Measurements from ENCODE around the gene GLIS1.

The GLIS1 gene

GRCh38 chr1:53484705-53485477, 254.1 kb downstream of the GLIS1 start:
- H3K9me3 Mint-ChIP-seq = no peaks in the 10 kb centered on the region
- no peaks in the 10 kb centered on the region for H3K4me1 Mint-ChIP-seq
- ATAC-seq (no peak), DNase-seq (no peak)
- peaks cover 26% of the 10 kb centered on the region for H3K27me3 Mint-ChIP-seq
- peak overlapping the region in 1 of 2 donors; percentile 12 for H3K27ac Mint-ChIP-seq
- H3K4me3 Mint-ChIP-seq = no peak overlapping the region

GRCh38 chr1:53483656-53484055, 255.3 kb downstream of the GLIS1 start:
- Mint-ChIP-seq H3K4me1 (no peaks in the 10 kb centered on the region), H3K4me3 (no peak overlapping the region), H3K27ac (no peak overlapping the region), H3K27me3 (peaks cover 26% of the 10 kb centered on the region), H3K9me3 (no peaks in the 10 kb centered on the region)
- DNase-seq (no peak), ATAC-seq (no peak)

- Mint-ChIP-seq H3K27me3 (peaks cover 26% of the 10 kb centered on the region), H3K4me3 (no peak overlapping the region), H3K4me1 (no peaks in the 10 kb centered on the region), H3K27ac (no peak overlapping the region), H3K9me3 (no peaks in the 10 kb centered on the region)
- ATAC-seq (no peak), DNase-seq (no peak)
These were observed 255.8 kb downstream of the GLIS1 start for GRCh38 chr1:53483170-53483569.

- H3K9me3 Mint-ChIP-seq = no peaks in the 10 kb centered on the region
- no peak overlapping the region for H3K4me3 Mint-ChIP-seq
- DNase-seq (no peak), ATAC-seq (no peak)
- peaks cover 26% of the 10 kb centered on the region for H3K27me3 Mint-ChIP-seq
- H3K4me1 Mint-ChIP-seq = no peaks in the 10 kb centered on the region
- H3K27ac Mint-ChIP-seq = peak overlapping the region in 1 of 2 donors; percentile 55
These were observed 256.4 kb downstream of the GLIS1 start for GRCh38 chr1:53482441-53483153.

- no peak overlapping the region for H3K4me3 Mint-ChIP-seq
- peaks cover 22% of the 10 kb centered on the region for H3K27me3 Mint-ChIP-seq
- DNase-seq (no peak), ATAC-seq (no peak)
- no peaks in the 10 kb centered on the region for H3K4me1 Mint-ChIP-seq
- H3K9me3 Mint-ChIP-seq = no peaks in the 10 kb centered on the region
- no peak overlapping the region for H3K27ac Mint-ChIP-seq
These were observed 257.5 kb downstream of the GLIS1 start for GRCh38 chr1:53481456-53481855.

- Mint-ChIP-seq H3K4me1 (no peaks in the 10 kb centered on the region), H3K9me3 (no peaks in the 10 kb centered on the region), H3K27me3 (peaks cover 14% of the 10 kb centered on the region), H3K4me3 (no peak overlapping the region), H3K27ac (peak overlapping the region in 1 of 2 donors; percentile 6)
- ATAC-seq = no peak
- no peak for DNase-seq
These were observed 258.3 kb downstream of the GLIS1 start for GRCh38 chr1:53480678-53481077.

- no peaks in the 10 kb centered on the region for H3K4me1 Mint-ChIP-seq
- H3K27me3 Mint-ChIP-seq = no peaks in the 10 kb centered on the region
- ATAC-seq (no peak), DNase-seq (no peak)
- no peak overlapping the region for H3K4me3 Mint-ChIP-seq
- no peak overlapping the region for H3K27ac Mint-ChIP-seq
- H3K9me3 Mint-ChIP-seq = no peaks in the 10 kb centered on the region
These were observed 260.5 kb downstream of the GLIS1 start for GRCh38 chr1:53478502-53478818.

- Mint-ChIP-seq H3K9me3 (no peaks in the 10 kb centered on the region), H3K27me3 (no peaks in the 10 kb centered on the region), H3K4me1 (no peaks in the 10 kb centered on the region), H3K4me3 (no peak overlapping the region), H3K27ac (no peak overlapping the region)
- ATAC-seq (no peak), DNase-seq (no peak)
These were observed 261.1 kb downstream of the GLIS1 start for GRCh38 chr1:53477651-53478501.

GRCh38 chr1:53476579-53476978, 262.4 kb downstream of the GLIS1 start:
- ATAC-seq = no peak
- no peak for DNase-seq
- Mint-ChIP-seq H3K27ac (no peak overlapping the region), H3K9me3 (no peaks in the 10 kb centered on the region), H3K27me3 (no peaks in the 10 kb centered on the region), H3K4me3 (no peak overlapping the region), H3K4me1 (no peaks in the 10 kb centered on the region)

GRCh38 chr1:53475664-53476063, 263.3 kb downstream of the GLIS1 start:
- Mint-ChIP-seq H3K4me1 (no peaks in the 10 kb centered on the region), H3K27me3 (no peaks in the 10 kb centered on the region), H3K27ac (peak overlapping the region in 1 of 2 donors; percentile 51), H3K4me3 (no peak overlapping the region), H3K9me3 (no peaks in the 10 kb centered on the region)
- no peak for ATAC-seq
- no peak for DNase-seq

- DNase-seq = no peak
- ATAC-seq = no peak
- no peaks in the 10 kb centered on the region for H3K27me3 Mint-ChIP-seq
- no peaks in the 10 kb centered on the region for H3K4me1 Mint-ChIP-seq
- no peaks in the 10 kb centered on the region for H3K9me3 Mint-ChIP-seq
- no peak overlapping the region for H3K4me3 Mint-ChIP-seq
- H3K27ac Mint-ChIP-seq = peak overlapping the region in 1 of 2 donors; percentile 40
These were observed 265.5 kb downstream of the GLIS1 start for GRCh38 chr1:53473463-53473862.

GRCh38 chr1:53471000-53471399, 268.0 kb downstream of the GLIS1 start:
- Mint-ChIP-seq H3K27ac (no peak overlapping the region), H3K9me3 (no peaks in the 10 kb centered on the region), H3K4me3 (no peak overlapping the region), H3K27me3 (no peaks in the 10 kb centered on the region), H3K4me1 (no peaks in the 10 kb centered on the region)
- DNase-seq = no peak
- ATAC-seq = no peak

- DNase-seq (no peak), ATAC-seq (no peak)
- Mint-ChIP-seq H3K4me3 (no peak overlapping the region), H3K27me3 (no peaks in the 10 kb centered on the region), H3K9me3 (no peaks in the 10 kb centered on the region), H3K4me1 (no peaks in the 10 kb centered on the region), H3K27ac (no peak overlapping the region)
These were observed 268.4 kb downstream of the GLIS1 start for GRCh38 chr1:53470584-53470983.

GRCh38 chr1:53470155-53470554, 268.8 kb downstream of the GLIS1 start:
- Mint-ChIP-seq H3K9me3 (no peaks in the 10 kb centered on the region), H3K4me1 (no peaks in the 10 kb centered on the region), H3K4me3 (no peak overlapping the region), H3K27me3 (no peaks in the 10 kb centered on the region), H3K27ac (no peak overlapping the region)
- DNase-seq = no peak
- no peak for ATAC-seq

- ATAC-seq = no peak
- DNase-seq = no peak
- no peaks in the 10 kb centered on the region for H3K9me3 Mint-ChIP-seq
- no peaks in the 10 kb centered on the region for H3K4me1 Mint-ChIP-seq
- no peak overlapping the region for H3K27ac Mint-ChIP-seq
- H3K27me3 Mint-ChIP-seq = no peaks in the 10 kb centered on the region
- H3K4me3 Mint-ChIP-seq = no peak overlapping the region
These were observed 269.6 kb downstream of the GLIS1 start for GRCh38 chr1:53469373-53469772.

GRCh38 chr1:53468374-53468773, 270.6 kb downstream of the GLIS1 start:
- H3K27me3 Mint-ChIP-seq = no peaks in the 10 kb centered on the region
- no peak for DNase-seq
- H3K27ac Mint-ChIP-seq = no peak overlapping the region
- H3K4me3 Mint-ChIP-seq = no peak overlapping the region
- H3K9me3 Mint-ChIP-seq = no peaks in the 10 kb centered on the region
- ATAC-seq = no peak
- H3K4me1 Mint-ChIP-seq = no peaks in the 10 kb centered on the region

Data from stimulated activated naive CD8-positive, alpha-beta T cell treated with anti-CD3 and anti-CD28 coated beads, Interleukin-15, amount 100 ng/mL, for 72 hours (primary cell).